Effector memory CD4-positive, alpha-beta T cell (primary cell): ENCODE data around the gene MAPKBP1.
"Not testable (repeated sequence)": the region's sequence is repeated elsewhere in the genome, so short reads cannot be mapped to it uniquely, and the experiment has no call there.

Experiments
- DNase-seq, 3 donors: peaks; one replicate each; pipeline ENCODE4 v3.0.0-alpha.2; 2020
- H3K27ac ChIP-seq: 2 replicates; pipeline ENCODE4 v1.7.0; 2013; ENCODE audit warnings: mild to moderate bottlenecking, low read length, moderate library complexity; ENCODE audit not compliant: insufficient read depth, poor library complexity, severe bottlenecking
- H3K27me3 ChIP-seq: replicated peaks from 2 replicates; pipeline ENCODE4 v1.7.0; 2013; ENCODE audit warnings: mild to moderate bottlenecking, low read length; ENCODE audit not compliant: insufficient read depth, control insufficient read depth, poor library complexity, severe bottlenecking
- H3K36me3 ChIP-seq: 2 replicates; pipeline ENCODE4 v1.7.0; 2013; ENCODE audit warnings: mild to moderate bottlenecking, low read length, moderate library complexity; ENCODE audit not compliant: control insufficient read depth, insufficient read depth
- H3K4me1 ChIP-seq: 2 replicates; pipeline ENCODE4 v1.7.0; 2013; ENCODE audit warnings: low read length, mild to moderate bottlenecking; ENCODE audit not compliant: control insufficient read depth, insufficient read depth, poor library complexity, severe bottlenecking
- H3K4me3 ChIP-seq: 2 replicates; pipeline ENCODE4 v1.7.0; 2013; ENCODE audit warnings: low read length, low read depth, mild to moderate bottlenecking; ENCODE audit not compliant: insufficient read depth, poor library complexity, severe bottlenecking
- H3K9me3 ChIP-seq: 2 replicates; pipeline ENCODE4 v1.7.0; 2013; ENCODE audit warnings: mild to moderate bottlenecking, low read length, moderate library complexity; ENCODE audit not compliant: control insufficient read depth
- total RNA-seq, 3 donors: gene quantifications; one replicate each; lab custom pipeline; 2026; lab: John Stamatoyannopoulos, UW

Gene MAPKBP1, protein sequence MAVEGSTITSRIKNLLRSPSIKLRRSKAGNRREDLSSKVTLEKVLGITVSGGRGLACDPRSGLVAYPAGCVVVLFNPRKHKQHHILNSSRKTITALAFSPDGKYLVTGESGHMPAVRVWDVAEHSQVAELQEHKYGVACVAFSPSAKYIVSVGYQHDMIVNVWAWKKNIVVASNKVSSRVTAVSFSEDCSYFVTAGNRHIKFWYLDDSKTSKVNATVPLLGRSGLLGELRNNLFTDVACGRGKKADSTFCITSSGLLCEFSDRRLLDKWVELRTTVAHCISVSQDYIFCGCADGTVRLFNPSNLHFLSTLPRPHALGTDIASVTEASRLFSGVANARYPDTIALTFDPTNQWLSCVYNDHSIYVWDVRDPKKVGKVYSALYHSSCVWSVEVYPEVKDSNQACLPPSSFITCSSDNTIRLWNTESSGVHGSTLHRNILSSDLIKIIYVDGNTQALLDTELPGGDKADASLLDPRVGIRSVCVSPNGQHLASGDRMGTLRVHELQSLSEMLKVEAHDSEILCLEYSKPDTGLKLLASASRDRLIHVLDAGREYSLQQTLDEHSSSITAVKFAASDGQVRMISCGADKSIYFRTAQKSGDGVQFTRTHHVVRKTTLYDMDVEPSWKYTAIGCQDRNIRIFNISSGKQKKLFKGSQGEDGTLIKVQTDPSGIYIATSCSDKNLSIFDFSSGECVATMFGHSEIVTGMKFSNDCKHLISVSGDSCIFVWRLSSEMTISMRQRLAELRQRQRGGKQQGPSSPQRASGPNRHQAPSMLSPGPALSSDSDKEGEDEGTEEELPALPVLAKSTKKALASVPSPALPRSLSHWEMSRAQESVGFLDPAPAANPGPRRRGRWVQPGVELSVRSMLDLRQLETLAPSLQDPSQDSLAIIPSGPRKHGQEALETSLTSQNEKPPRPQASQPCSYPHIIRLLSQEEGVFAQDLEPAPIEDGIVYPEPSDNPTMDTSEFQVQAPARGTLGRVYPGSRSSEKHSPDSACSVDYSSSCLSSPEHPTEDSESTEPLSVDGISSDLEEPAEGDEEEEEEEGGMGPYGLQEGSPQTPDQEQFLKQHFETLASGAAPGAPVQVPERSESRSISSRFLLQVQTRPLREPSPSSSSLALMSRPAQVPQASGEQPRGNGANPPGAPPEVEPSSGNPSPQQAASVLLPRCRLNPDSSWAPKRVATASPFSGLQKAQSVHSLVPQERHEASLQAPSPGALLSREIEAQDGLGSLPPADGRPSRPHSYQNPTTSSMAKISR (N-terminal part only)
- total RNA-seq = 48.1 to 64.8 (median 53.8) reads per million in 3 donors

DNA sequence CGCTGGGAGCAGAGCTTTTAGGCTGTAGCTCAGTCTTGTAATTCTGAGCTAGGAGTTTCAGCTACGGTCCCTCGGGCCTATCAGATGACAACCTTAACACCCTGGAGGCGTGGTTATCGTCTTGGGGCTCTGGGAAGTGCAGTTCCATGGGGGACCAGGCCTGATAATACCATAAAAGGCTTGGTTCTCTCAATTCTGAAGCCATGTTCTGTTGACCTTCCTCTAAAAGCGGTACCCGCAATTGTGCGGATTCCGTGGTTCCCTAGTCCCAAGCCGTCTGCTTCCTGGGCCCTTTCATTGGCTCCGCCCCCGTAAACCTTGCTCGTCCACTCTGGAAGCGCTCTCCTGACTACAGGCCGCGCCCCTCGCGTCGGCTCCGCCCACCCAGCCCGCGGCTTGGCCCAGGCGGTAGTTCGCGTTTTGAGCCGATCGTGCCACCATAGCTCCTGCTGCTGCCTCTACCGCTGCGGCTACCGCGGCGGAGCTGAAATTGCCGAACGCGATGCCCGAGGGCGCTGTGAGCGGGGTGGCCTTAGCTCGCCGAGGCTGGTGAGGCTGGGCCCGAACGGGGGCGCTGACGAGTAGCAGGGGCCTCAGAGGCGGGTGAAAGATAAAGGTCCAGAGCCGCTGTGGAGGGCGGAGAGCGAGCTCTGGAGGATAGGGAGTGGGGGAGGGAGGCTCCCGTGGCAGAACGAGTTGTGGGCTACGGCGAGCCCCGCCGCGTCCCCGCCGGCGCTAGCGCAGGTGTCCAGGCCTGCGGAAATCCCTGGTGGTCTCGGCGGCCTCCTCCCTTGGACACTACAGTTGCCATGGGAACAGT, at the start of gene MAPKBP1:
Gene MAPKBP1, plus strand, starts transcription at position 423 of the 820 bp plus-strand sequence. CDS start 792 bp downstream, outside the sequence.
- DNase-seq = peak; percentile 95 to 97 (median 96)
- peak within 1 kb of the TSS; percentile 78 for H3K27ac ChIP-seq
- peaks cover 32% of the 10 kb centered on the region for H3K4me1 ChIP-seq
- H3K4me3 ChIP-seq = peak within 1 kb of the TSS; percentile 85
- H3K36me3 ChIP-seq = peaks cover 6% of the 10 kb centered on the region
- H3K9me3 ChIP-seq = no peaks in the 10 kb centered on the region
- no peaks in the 10 kb centered on the region for H3K27me3 ChIP-seq

DNA sequence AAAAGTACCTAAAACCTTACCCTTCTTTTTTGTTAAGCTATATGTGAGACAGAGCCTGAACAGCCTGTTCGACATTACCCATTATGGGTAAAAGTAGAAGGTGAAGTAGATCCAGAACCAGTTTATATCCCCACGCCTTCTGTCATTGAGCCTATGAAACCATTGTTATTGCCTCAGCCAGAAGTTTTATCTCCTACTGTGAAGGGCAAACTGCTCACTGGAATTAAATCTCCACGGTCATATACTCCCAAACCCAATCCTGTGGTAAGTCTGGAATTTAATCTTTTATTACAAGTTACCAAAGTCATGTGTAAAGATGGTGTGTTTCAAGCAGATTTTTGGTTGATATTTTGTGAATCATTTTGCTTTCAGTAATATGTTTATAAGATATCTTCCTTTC, 47.1 kb upstream of the MAPKBP1 start:
- Histone ChIP-seq H3K36me3 (peaks cover 28% of the 10 kb centered on the region), H3K4me1 (no peaks in the 10 kb centered on the region), H3K4me3 (no peak overlapping the region)

DNA sequence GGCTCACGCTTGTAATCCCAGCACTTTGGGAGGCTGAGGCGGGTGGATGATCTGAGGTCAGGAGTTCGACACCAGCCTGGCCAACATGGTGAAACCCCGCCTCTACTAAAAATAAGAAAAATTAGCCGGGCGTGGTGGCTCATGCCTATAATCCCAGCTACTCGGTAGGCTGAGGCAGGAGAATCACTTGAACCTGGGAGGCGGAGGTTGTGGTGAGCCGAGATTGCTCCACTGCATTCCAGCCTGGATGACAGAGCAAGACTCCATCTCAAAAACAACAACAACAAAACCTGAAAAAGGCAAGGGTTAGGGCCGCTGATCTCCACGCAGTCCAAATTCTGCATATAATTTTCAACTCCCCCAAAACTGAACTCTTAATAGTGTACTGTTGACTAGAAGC, 46.2 kb upstream of the MAPKBP1 start:
- not testable (repeated sequence) for H3K9me3 ChIP-seq, H3K4me3 ChIP-seq, H3K27ac ChIP-seq, H3K27me3 ChIP-seq, H3K4me1 ChIP-seq, DNase-seq
- peaks cover 28% of the 10 kb centered on the region for H3K36me3 ChIP-seq

More for the DNA sequence above, 47.1 kb upstream of the MAPKBP1 start:
- DNase-seq = no peak
- H3K9me3 ChIP-seq = no peaks in the 10 kb centered on the region
- no peak overlapping the region for H3K27ac ChIP-seq
- H3K27me3 ChIP-seq = no peaks in the 10 kb centered on the region

DNA sequence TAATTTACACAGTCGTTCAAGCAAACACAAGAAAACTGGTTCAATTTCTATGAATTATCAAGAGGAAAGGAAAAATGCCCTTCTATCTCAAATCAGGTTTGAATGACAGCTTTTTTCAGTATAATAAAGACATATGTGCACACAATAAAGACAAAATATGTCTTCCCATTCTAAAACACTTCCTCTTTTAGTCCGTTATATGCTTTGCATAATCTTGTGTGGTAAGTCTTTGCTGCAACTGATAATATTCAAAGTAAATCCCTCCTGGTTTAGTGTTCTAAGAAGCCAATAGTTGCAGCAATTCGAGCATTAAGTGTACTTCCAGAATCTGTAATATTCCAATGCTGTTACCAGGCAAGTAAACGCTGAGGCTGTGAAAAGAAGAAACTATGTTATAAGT, 43.7 kb upstream of the MAPKBP1 start:
- no peak overlapping the region for H3K27ac ChIP-seq

DNA sequence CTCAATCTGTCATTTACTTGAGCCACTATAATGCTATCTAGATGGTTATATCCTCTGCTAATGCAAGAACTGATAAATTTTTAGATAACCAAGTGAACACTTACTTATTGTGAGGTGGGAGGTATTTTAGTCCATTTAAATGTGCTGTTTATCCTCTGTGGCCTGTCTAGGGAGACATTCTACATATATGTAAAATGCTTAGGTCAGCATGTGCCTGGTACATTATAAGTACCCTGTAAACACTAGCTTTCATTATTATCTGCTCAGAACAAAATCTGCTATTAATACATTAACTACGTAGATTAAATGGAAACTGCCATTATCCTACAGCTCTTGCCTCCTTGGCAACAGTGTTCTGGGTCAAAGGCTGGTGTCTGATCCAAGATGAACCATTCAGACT, 41.8 kb upstream of the MAPKBP1 start:
- H3K27me3 ChIP-seq = no peaks in the 10 kb centered on the region
- H3K27ac ChIP-seq = no peak overlapping the region
- H3K9me3 ChIP-seq = no peaks in the 10 kb centered on the region
- no peaks in the 10 kb centered on the region for H3K4me1 ChIP-seq
- peaks cover 54% of the 10 kb centered on the region for H3K36me3 ChIP-seq
- no peak overlapping the region for H3K4me3 ChIP-seq
- DNase-seq = no peak

More for the DNA sequence above, 43.7 kb upstream of the MAPKBP1 start:
- no peaks in the 10 kb centered on the region for H3K27me3 ChIP-seq
- H3K4me3 ChIP-seq = no peak overlapping the region
- peaks cover 42% of the 10 kb centered on the region for H3K36me3 ChIP-seq
- no peaks in the 10 kb centered on the region for H3K4me1 ChIP-seq
- no peaks in the 10 kb centered on the region for H3K9me3 ChIP-seq
- DNase-seq = no peak

DNA sequence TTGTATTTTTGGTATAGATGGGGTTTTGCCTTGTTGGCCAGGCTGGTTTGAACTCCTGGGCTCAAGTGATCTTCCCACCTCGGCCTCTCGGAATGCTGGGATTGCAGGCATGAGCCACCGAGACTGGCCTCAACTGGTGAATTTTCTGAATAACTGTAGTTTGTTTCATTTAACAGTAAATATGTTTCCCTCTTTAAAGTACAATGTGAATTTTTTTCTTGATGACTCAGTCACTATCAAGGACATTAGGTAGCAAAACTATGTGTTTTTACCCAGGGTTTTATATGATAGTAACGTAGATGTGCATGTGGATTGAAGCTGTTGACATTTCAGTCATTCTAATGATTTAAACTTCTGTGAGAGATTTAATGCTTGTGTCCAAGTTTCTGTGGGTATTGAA, 40.2 kb upstream of the MAPKBP1 start:
- peaks cover 60% of the 10 kb centered on the region for H3K36me3 ChIP-seq
- DNase-seq = no peak

DNA sequence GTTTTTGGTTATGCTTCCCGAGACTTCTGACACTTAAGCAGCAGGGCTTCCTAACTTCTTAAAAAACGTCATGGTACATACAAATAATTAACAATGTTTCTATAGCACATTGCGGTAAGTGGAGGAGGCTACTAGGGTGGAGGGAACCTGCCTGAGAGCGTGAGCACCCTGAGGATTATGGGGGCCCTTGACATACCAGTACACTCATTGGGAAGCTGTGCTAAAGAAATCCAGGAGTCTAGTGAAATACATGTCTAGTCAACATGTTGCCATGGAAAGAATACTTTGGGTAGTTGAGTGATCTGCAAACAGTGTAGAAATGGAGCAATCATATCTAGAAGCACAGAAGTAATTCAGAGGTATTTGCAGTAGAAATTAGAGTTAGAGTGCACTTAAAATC, 39.2 kb upstream of the MAPKBP1 start:
- no peaks in the 10 kb centered on the region for H3K9me3 ChIP-seq
- H3K4me1 ChIP-seq = no peaks in the 10 kb centered on the region
- no peaks in the 10 kb centered on the region for H3K27me3 ChIP-seq
- no peak overlapping the region for H3K27ac ChIP-seq
- H3K4me3 ChIP-seq = no peak overlapping the region
- H3K36me3 ChIP-seq = peaks cover 63% of the 10 kb centered on the region
- no peak for DNase-seq

More for the DNA sequence above, 40.2 kb upstream of the MAPKBP1 start:
- Histone ChIP-seq H3K4me1 (no peaks in the 10 kb centered on the region), H3K9me3 (no peaks in the 10 kb centered on the region), H3K4me3 (no peak overlapping the region), H3K27ac (no peak overlapping the region), H3K27me3 (no peaks in the 10 kb centered on the region)

DNA sequence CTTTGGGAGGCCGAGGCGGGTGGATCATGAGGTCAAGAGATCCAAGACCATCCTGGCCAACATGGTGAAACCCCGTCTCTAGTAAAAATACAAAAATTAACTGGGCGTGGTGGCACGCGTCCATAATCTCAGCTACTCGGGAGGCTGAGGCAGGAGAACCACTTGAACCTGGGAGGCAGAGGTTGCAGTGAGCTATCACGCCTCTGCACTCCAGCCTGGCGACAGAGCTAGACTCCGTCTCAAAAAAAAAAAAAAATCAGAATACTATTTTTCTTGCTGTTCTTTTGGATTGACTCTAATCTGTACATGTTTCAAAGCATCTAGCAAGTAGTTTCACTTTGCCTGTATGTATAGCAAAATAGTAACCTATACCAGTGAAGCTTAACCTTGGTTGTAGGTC, 38.8 kb upstream of the MAPKBP1 start:
- H3K36me3 ChIP-seq = peaks cover 60% of the 10 kb centered on the region

DNA sequence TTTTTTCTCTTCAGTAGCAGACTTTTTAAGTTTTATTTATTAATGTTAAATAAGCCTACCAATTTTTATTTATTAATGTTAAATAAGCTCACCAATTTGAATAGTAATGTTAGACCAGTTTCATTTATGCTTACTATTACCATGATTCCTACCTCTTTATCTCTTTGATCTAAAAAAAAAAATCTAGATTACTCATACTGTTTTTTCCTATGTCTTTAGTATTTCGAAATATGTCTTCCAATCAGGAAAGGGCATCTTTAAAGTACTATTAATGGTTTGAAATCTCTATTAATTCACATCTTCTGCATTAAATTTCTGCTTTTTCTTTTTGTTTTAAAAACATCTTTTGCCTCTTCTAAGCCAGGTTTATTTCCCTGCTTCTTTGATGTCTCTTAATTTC, 27.5 kb upstream of the MAPKBP1 start:
- no peak for DNase-seq
- no peak overlapping the region for H3K4me3 ChIP-seq
- H3K36me3 ChIP-seq = peaks cover 33% of the 10 kb centered on the region
- no peak overlapping the region for H3K27ac ChIP-seq
- H3K4me1 ChIP-seq = no peaks in the 10 kb centered on the region
- H3K27me3 ChIP-seq = no peaks in the 10 kb centered on the region
- H3K9me3 ChIP-seq = no peaks in the 10 kb centered on the region

More for the DNA sequence above, 38.8 kb upstream of the MAPKBP1 start:
- DNase-seq, H3K9me3 ChIP-seq, H3K4me3 ChIP-seq, H3K27me3 ChIP-seq, H3K27ac ChIP-seq, H3K4me1 ChIP-seq: not testable (repeated sequence)
